Activated CD4-positive, alpha-beta T cell treated with anti-CD3 and anti-CD28 coated beads, Interleukin-2, Interleukin-6, amounts not matched to agents 100 ng/mL and 50 ng/mL, durations not matched to agents 16 hours and 8 hours (primary cell): ENCODE measurements around the gene IL36B.

ENCODE experiments used
- DNase-seq: peaks from one replicate; pipeline ENCODE4 v3.0.0-alpha.2; 2020

IL36B gene

GRCh38 chr2:113075600-113075999, 22.9 kb upstream of the IL36B start:
- no peak for DNase-seq

- no peak for DNase-seq
These were observed 22.4 kb upstream of the IL36B start for GRCh38 chr2:113075030-113075429.

GRCh38 chr2:113073325-113073834, 20.7 kb upstream of the IL36B start:
- no peak for DNase-seq

GRCh38 chr2:113072584-113072983, 19.9 kb upstream of the IL36B start:
- DNase-seq, result no peak

- DNase-seq, result no peak
These were observed 17.9 kb upstream of the IL36B start for GRCh38 chr2:113070606-113070975.

GRCh38 chr2:113069676-113070605, 17.3 kb upstream of the IL36B start:
- no peak for DNase-seq

- no peak for DNase-seq
These were observed 16.2 kb upstream of the IL36B start for GRCh38 chr2:113068706-113069485.

- DNase-seq, result no peak
These were observed 15.6 kb upstream of the IL36B start for GRCh38 chr2:113068249-113068648.

- no peak for DNase-seq
These were observed 15.0 kb upstream of the IL36B start, which contains the start of gene IL1F10 for GRCh38 chr2:113067681-113068080. Gene IL1F10, plus strand, starts transcription at chr2:113067970. Its CDS starts 4,769 bp downstream, at chr2:113072739.

- DNase-seq, result no peak
These were observed 12.2 kb upstream of the IL36B start for GRCh38 chr2:113064898-113065297.

GRCh38 chr2:113064281-113064680, 11.6 kb upstream of the IL36B start:
- DNase-seq, result no peak

- DNase-seq, result no peak
These were observed 9.5 kb upstream of the IL36B start for GRCh38 chr2:113061896-113062770.

- DNase-seq, result no peak
These were observed 8.6 kb upstream of the IL36B start for GRCh38 chr2:113061241-113061640.

GRCh38 chr2:113060796-113061195, 8.1 kb upstream of the IL36B start:
- no peak for DNase-seq

GRCh38 chr2:113060396-113060795, 7.7 kb upstream of the IL36B start:
- no peak for DNase-seq

- no peak for DNase-seq
These were observed 6.6 kb upstream of the IL36B start, which contains the start of gene IL36RN for GRCh38 chr2:113058998-113059960. Gene IL36RN, plus strand, starts transcription at chr2:113059198. Its CDS starts 241 bp downstream, at chr2:113059439.

- DNase-seq, result no peak
These were observed 5.8 kb upstream of the IL36B start for GRCh38 chr2:113058411-113058994.

GRCh38 chr2:113057117-113057516, 4.5 kb upstream of the IL36B start:
- DNase-seq, result no peak

- DNase-seq, result no peak
These were observed 3.9 kb upstream of the IL36B start for GRCh38 chr2:113056521-113056920.

GRCh38 chr2:113054066-113054465, 1.4 kb upstream of the IL36B start:
- no peak for DNase-seq

GRCh38 chr2:113053666-113054065, 999 bp upstream of the IL36B start:
- DNase-seq, result no peak
